H1 (cell line): ENCODE data around the gene C6orf62. TPM values are rescaled to one million over a fixed set of nuclear protein-coding genes. Genes with fewer than 3 reads are reported as not detected.

Experiments used
- EGR1 ChIP-seq: IDR thresholded peaks from 2 replicates; pipeline ENCODE4 v1.6.1; 2011; ENCODE audit warnings: low read depth, low read length, borderline replicate concordance
- RNF2 ChIP-seq: fragments of 200-900, 300-1000 bp; sonication (generic); IDR thresholded peaks from 2 replicates; pipeline ENCODE4 v1.7.1; 2016; ENCODE audit warnings: borderline replicate concordance, low read depth, mild to moderate bottlenecking, antibody characterized with exemption, low read length; ENCODE audit not compliant: poor library complexity, severe bottlenecking; ENCODE audit errors: missing control alignments
- SP4 ChIP-seq: IDR thresholded peaks from 2 replicates; pipeline ENCODE4 v1.6.1; 2012; ENCODE audit warnings: low read length, inconsistent platforms
- TAF1 ChIP-seq: IDR thresholded peaks from 2 replicates; pipeline ENCODE4 v1.6.1; 2011; ENCODE audit warnings: mild to moderate bottlenecking, low read depth, low read length
- ZNF274 ChIP-seq: IDR thresholded peaks from 2 replicates; pipeline ENCODE4 v1.7.0; 2012; ENCODE audit warnings: low read length, borderline replicate concordance; ENCODE audit errors: extremely low read depth
- polyA plus RNA-seq, 7 experiments: library from polyadenylated mRNA; depleted of rRNA in 3 of 7; stranded (reverse) in 5 of 7; unstranded in 2 of 7; fragments of >200 nt in 5 of 7; fragments of 200-250 nt in 2 of 7; gene quantifications; 1 replicate in 5 of 7; 2 replicates in 1 of 7; 4 replicates in 1 of 7; pipeline versions ENCODE4 v1.2.1 to v1.2.3, GENCODE V29; 2011 to 2013; ENCODE audit warnings: missing spikeins in 2 of 7, mixed read lengths in 2 of 7
- total RNA-seq: library from RNA; stranded (reverse); fragmentation: NEBNext Ultra II Directional; extraction: Animal tissue kit (Norgen Biotek cat#: 25700); gene quantifications from 2 replicates; pipeline ENCODE4 v1.2.1, GENCODE V29; 2021
- TF ChIP-seq, protein P1 (sequence below): fragments of 300-600 bp; sonication (generic); IDR thresholded peaks from 2 replicates; pipeline ENCODE4 v1.7.1; 2012; ENCODE audit warnings: low read length, moderate library complexity, mild to moderate bottlenecking, inconsistent platforms; ENCODE audit not compliant: insufficient replicate concordance
- TF ChIP-seq, protein P2 (sequence below): IDR thresholded peaks from 2 replicates; pipeline ENCODE4 v1.6.1; 2011; ENCODE audit warnings: low read length, improper control_type of control experiment

The C6orf62 gene
- total and polyA plus RNA-seq, 2 of the 8 experiments (the other 6 are each of a cell fraction or from before 2014, with no cell fraction given): 25.6 to 101 TPM

DNA sequence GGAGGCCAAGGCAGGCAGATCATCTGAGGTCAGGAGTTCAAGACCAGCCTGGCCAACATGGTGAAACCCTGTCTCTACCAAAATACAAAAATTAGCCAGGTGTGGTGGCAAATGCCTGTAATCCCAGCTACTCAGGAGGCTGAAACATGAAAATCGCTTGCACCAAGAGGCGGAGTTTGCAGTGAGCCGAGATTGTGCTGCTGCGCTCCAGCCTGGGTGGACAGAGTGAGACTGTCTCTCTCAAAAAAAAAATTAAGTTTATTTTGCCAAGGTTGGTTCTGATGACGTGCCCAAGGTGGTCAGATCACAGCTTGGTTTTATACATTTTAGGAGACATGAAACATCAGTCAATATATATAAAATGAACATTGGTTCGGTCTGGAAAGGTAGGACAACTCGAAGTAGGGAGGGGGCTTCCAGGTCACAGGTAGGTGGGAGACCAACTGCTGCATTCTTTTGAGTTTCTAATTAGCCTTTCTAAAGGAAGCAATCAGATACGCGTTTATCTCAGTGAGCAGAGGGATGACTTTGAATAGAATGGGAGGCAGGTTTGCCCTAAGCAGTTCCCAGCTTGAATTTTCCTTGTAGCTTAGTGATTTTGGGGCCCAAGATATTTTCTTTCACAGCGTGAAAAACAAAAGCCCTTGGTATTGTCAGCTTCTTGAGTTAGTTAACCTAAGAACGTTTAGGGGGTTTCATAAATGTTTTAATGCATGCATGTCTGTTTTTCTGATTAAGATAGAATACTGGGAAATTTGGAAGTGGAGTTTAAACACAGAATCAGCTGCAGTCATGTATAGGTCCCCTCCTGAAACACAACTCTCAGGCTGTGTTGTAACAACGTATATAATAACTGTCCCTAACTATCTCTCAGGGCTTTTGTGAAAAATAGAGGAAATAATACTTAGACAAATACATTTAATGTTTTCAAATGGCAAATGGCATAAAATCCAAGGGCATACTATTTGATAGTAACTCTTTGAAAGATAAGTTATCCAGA is 35.4 kb downstream of the C6orf62 start (continued):
- TF ChIP-seq, protein P1, sequence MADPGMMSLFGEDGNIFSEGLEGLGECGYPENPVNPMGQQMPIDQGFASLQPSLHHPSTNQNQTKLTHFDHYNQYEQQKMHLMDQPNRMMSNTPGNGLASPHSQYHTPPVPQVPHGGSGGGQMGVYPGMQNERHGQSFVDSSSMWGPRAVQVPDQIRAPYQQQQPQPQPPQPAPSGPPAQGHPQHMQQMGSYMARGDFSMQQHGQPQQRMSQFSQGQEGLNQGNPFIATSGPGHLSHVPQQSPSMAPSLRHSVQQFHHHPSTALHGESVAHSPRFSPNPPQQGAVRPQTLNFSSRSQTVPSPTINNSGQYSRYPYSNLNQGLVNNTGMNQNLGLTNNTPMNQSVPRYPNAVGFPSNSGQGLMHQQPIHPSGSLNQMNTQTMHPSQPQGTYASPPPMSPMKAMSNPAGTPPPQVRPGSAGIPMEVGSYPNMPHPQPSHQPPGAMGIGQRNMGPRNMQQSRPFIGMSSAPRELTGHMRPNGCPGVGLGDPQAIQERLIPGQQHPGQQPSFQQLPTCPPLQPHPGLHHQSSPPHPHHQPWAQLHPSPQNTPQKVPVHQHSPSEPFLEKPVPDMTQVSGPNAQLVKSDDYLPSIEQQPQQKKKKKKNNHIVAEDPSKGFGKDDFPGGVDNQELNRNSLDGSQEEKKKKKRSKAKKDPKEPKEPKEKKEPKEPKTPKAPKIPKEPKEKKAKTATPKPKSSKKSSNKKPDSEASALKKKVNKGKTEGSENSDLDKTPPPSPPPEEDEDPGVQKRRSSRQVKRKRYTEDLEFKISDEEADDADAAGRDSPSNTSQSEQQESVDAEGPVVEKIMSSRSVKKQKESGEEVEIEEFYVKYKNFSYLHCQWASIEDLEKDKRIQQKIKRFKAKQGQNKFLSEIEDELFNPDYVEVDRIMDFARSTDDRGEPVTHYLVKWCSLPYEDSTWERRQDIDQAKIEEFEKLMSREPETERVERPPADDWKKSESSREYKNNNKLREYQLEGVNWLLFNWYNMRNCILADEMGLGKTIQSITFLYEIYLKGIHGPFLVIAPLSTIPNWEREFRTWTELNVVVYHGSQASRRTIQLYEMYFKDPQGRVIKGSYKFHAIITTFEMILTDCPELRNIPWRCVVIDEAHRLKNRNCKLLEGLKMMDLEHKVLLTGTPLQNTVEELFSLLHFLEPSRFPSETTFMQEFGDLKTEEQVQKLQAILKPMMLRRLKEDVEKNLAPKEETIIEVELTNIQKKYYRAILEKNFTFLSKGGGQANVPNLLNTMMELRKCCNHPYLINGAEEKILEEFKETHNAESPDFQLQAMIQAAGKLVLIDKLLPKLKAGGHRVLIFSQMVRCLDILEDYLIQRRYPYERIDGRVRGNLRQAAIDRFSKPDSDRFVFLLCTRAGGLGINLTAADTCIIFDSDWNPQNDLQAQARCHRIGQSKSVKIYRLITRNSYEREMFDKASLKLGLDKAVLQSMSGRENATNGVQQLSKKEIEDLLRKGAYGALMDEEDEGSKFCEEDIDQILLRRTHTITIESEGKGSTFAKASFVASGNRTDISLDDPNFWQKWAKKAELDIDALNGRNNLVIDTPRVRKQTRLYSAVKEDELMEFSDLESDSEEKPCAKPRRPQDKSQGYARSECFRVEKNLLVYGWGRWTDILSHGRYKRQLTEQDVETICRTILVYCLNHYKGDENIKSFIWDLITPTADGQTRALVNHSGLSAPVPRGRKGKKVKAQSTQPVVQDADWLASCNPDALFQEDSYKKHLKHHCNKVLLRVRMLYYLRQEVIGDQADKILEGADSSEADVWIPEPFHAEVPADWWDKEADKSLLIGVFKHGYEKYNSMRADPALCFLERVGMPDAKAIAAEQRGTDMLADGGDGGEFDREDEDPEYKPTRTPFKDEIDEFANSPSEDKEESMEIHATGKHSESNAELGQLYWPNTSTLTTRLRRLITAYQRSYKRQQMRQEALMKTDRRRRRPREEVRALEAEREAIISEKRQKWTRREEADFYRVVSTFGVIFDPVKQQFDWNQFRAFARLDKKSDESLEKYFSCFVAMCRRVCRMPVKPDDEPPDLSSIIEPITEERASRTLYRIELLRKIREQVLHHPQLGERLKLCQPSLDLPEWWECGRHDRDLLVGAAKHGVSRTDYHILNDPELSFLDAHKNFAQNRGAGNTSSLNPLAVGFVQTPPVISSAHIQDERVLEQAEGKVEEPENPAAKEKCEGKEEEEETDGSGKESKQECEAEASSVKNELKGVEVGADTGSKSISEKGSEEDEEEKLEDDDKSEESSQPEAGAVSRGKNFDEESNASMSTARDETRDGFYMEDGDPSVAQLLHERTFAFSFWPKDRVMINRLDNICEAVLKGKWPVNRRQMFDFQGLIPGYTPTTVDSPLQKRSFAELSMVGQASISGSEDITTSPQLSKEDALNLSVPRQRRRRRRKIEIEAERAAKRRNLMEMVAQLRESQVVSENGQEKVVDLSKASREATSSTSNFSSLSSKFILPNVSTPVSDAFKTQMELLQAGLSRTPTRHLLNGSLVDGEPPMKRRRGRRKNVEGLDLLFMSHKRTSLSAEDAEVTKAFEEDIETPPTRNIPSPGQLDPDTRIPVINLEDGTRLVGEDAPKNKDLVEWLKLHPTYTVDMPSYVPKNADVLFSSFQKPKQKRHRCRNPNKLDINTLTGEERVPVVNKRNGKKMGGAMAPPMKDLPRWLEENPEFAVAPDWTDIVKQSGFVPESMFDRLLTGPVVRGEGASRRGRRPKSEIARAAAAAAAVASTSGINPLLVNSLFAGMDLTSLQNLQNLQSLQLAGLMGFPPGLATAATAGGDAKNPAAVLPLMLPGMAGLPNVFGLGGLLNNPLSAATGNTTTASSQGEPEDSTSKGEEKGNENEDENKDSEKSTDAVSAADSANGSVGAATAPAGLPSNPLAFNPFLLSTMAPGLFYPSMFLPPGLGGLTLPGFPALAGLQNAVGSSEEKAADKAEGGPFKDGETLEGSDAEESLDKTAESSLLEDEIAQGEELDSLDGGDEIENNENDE: peak; percentile 80
- 0 out of 2 replicates have a peak, but pooled peaks have one; percentile 1 for TF ChIP-seq EGR1
- TF ChIP-seq RNF2: no peak
- TF ChIP-seq SP4: no peak
- TF ChIP-seq, protein P2, sequence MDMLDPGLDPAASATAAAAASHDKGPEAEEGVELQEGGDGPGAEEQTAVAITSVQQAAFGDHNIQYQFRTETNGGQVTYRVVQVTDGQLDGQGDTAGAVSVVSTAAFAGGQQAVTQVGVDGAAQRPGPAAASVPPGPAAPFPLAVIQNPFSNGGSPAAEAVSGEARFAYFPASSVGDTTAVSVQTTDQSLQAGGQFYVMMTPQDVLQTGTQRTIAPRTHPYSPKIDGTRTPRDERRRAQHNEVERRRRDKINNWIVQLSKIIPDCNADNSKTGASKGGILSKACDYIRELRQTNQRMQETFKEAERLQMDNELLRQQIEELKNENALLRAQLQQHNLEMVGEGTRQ: no peak
- TF ChIP-seq TAF1: no peak
- no peak for TF ChIP-seq ZNF274
